HG03045 (cell line): Measurements from ENCODE around the gene CADM2.
A peak's percentile ranks its signal among the peaks of the same experiment; 100 is the strongest.

Experiments used
- ATAC-seq: cut with Tn5 transposase; IDR thresholded peaks from one replicate; pipeline ENCODE4 v1.9.1; 2021; ENCODE audit warnings: mild to moderate bottlenecking, moderate library complexity; ENCODE audit not compliant: unreplicated experiment

CADM2 gene

DNA sequence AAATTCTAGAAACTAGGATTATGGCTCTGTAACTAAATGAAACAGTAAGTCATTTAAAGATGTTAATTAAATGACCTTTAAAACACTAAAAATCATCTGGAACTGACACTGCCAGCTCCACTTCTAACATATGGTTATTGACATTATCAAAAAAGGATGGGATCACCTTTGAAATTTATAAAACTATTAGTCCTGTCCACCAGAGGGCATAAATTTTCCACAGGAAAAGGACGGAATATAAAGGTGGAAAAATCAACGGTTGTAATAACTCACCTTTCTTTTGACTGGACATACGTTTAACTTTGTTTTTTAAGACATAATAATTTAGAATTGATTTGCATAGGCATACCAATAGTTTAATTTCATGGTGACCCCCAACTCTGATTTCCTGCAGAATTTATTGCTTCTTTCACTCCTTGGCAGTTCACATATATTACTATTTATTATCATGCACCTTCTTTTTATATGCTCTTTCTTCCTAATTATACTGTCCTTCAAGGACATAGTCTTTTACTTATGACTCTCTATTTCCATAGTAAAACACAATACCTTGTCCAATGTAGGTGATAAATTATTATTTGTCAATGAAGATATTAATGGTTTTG is 345.7 kb downstream of the CADM2 start:
- ATAC-seq = no peak

GRCh38 chr3:85312331-85312730 is 353.5 kb downstream of the CADM2 start:
- ATAC-seq = no peak

- ATAC-seq = no peak
Observed at GRCh38 chr3:85313380-85313779, 354.6 kb downstream of the CADM2 start.

DNA sequence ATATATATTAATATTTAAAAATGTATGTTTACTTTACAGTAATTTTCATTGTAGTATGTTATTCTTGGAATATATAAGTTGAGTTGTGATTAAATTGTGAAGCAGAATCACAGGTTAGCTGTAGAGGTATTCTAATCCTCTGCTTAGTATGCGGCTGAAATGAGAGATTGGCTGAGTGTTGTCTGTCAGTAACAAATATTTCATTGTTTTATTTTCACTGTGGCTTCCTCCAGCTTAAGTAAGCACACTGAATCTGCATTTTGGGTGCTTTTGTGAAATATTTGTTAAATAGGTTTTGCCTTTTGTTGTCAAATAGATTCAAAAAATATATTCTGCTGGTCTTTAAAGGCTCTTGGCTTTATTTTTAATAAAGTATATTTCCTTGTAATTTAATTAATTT is 357.5 kb downstream of the CADM2 start:
- no peak for ATAC-seq

DNA sequence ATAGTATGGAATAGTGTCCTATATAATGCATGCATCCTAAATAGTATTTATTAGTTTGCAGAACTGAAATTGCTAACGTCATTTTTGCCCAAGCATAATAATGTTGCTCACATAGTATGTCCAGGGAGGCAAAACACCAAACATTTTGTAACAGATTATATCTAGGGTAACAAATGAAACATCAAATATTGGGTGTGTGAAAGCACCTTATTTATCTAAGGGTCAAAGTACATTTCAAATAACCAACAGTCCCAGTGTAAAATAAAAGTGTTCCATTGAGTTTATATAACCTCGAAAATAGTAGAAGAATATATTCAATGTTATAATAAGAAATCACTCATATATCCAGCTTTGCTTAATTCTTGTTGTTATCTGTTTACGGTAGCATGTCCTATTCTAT is 363.1 kb downstream of the CADM2 start:
- no peak for ATAC-seq

DNA sequence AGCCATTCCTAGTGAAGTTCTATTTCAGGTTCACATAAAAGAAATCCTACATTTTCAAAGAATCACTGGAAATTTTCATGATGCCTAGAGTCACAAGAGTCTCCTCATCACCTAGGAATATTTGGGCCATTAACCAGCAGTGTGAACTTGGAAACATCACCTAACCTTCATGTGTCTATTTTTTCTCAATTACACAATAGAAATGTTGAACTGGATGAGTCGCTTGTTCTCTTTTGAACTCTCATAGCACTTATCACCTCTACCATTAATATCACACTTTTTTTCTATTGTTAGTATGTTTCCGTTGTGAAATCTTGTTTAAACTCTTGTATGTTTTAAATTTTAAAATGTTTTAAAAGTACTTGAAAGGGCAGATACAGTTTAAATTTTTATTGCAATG is 371.3 kb downstream of the CADM2 start:
- no peak for ATAC-seq

DNA sequence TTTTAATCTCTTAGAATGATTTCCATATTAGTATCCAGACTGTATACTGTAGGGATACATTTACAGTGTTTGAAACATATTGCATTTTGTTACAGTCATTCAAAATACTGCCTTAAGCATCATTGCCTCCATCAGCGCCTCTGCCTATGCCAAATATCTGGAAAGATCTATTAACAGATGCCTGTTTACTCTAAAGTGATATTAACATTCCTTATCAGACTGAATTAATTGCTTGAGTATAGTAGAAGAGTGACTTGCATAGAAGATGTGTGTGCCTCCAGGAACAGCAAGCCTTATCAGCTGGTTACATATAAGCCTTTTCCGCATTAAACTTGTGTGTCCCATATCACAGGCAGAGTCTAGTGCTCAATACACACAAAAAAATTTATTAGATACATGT is 379.1 kb downstream of the CADM2 start:
- no peak for ATAC-seq

GRCh38 chr3:85342915-85343314 is 384.1 kb downstream of the CADM2 start:
- ATAC-seq = no peak

DNA sequence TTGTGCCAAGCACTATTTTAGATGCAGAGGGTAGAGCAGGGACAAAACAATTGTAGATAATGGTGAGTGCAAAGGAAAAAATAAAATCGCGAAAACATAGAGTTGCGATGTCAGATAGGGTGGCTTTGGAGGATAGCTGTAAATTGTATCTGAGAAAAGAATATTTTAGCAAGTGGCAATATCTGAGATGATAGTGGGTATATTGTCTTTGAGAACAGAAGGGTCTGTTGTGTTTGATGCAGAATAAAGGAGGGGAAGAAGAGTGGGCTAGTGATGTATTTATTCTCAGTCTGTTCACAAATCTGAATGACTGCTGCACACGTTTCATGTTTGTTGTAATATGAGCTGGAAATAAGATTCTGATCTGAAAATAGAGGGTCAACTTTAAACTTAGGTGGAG is 396.8 kb downstream of the CADM2 start:
- no peak for ATAC-seq

DNA sequence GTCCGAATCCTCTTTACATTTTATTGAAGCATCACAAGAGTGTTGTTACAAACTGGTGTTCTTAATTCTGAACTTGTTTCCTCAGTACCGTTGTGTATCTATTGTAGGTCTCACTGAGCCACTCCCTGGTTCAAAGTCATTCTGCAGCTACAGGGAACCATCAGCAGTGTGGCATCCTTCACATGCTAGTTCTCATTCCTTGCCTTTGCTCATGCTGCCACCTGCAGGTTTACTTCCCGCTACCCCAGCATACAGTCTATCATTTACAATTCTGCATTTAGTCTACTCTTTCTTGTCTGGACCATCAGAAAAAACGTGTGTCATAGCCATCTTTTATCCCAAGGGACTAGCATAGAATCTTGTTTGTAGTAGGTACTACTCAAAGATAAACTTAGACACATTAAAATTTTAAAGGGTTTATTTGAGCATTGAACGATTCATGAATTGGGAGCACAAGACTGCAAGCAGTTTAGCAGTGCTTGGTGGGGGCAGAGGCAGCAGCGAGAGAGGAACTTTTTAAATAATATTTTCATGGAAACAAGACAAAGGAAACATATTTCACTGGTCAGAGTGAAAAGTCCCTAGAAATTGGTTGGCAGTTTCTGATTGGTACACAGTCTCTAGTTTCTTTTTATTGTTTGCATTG is 402.1 kb downstream of the CADM2 start:
- peak; percentile 60 for ATAC-seq

DNA sequence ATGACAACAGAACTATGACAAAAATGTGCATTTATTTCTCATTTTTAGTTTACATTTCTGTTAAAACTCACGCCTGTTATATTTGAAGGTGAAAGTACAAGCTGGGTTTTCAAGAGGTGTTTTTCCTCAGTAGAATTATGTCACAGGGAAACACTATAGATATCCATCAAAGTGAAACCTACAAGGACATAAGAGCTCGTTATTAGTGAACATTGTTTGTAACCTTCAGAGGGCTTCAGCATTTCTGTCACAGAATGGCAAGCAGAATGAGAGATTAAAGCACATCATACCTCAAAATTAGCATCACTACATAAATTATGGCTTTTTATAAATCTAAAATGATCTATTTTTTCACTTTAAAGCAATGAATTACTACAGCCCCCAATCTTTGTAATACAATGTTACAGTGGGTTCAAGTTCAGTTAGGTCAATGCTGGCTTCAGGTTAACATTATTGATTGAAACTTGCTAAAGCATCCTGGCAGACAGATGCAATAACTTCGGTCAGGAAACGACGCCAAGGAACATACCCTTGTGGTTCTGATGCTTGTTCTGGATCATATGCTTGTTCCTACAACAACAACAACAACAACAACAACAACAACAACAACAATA is 405.6 kb downstream of the CADM2 start:
- ATAC-seq = no peak

GRCh38 chr3:85370341-85370740 is 411.6 kb downstream of the CADM2 start:
- ATAC-seq = no peak

DNA sequence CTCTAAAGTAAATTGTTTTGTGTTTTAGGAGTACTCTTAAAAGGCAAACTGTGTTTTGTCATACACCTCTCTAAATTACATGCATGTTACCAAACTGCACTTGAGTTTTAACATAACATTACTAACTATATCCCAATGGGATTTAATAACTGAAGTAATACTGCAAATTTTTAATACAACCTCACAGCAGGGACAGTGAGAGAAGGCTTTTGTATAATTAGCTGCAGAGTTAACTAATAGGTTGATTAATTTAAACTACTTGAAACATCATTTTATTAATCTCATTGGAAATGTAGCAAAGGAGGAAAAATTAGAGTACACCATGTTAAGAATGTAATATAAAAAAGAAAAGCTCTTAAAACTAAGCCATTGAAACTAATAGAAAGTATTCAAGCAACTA is 417.3 kb downstream of the CADM2 start:
- no peak for ATAC-seq

GRCh38 chr3:85377115-85377514 is 418.3 kb downstream of the CADM2 start:
- ATAC-seq = no peak

- no peak for ATAC-seq
Observed at GRCh38 chr3:85384372-85384771, 425.6 kb downstream of the CADM2 start.

DNA sequence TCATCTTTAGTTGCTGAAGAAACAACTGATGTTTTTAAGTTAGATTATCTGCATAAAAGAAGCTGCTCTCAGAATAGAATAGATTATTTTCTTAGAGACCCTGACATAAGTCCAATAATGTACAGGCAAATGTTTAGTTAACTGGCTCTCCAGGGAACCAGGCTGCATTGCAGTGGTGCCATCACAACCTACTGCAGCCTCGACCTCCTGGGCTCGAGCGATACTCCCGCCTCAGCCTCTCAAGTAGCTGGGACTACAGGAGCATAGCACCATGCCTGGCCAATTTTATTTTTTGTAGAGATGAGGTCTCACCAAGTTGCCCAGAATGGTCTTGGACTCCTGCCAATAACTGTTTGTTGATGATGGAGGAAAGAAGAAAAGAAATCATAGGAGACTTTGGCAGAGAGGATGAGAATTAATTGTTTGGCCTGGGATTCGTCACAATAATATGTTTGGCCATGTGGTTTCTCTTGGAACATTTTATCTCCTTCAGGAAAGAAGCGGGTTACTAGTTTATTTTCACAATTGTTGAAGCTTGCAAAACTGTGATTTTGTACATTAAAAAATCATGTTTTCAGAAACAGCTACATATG is 429.2 kb downstream of the CADM2 start:
- ATAC-seq = no peak

DNA sequence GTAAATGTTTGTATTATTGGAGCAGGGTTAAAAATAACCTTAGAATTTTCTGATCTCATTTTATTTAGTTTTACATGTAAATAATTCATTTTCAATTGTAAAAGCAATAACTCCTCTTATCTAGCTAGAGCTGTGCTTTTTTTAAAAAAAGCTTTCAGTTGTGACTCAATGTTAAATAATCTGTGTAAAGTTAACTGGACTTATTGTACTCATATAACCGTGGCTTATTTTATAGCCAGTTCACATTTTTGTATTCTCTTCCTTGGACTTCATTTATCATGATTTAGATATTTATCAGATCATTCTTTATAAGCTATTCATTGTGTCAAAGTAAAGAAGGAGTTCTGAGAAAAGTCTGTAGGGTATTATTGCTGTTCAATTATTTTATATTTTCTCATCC is 435.6 kb downstream of the CADM2 start:
- ATAC-seq = no peak

DNA sequence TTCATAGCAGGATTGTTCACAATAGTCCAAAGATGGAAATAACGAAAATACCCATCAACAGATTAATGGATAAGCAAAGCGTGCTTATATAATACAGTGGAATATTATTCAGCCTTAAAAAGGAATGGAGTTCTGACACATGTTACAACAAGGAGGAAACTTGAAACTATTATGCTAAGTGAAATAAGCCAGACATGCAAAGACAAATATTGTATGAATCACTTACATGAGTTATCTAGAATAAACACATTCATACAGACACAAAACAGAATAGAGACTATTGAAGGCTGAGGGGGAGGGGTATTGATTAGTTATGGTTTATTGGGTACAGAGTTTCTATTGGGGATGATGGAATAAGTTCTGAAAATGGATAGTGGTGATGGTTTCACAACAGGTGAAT is 438.6 kb downstream of the CADM2 start:
- ATAC-seq = no peak

DNA sequence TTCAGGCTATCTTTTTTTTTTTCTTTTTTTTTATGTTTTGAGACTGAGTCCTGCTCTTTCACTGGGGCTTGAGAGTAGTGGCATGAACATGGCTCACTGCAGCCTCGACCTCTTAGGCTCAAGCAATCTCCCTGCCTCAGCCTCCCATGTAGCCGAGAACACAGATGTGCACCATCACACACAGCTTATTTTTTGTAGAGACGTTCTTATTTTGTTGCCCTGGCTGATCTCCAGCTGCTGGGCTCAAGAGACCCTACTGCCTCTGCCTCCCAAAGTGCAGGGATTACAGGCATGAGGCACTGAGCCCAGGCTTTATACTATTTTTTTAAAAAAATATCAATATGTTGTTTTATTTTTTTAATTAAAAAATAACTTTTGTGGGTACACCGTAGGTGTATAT is 467.3 kb downstream of the CADM2 start:
- no peak for ATAC-seq

GRCh38 chr3:85427467-85427866 is 468.7 kb downstream of the CADM2 start:
- ATAC-seq = no peak

- ATAC-seq = no peak
Observed at GRCh38 chr3:85432081-85432480, 473.3 kb downstream of the CADM2 start.

DNA sequence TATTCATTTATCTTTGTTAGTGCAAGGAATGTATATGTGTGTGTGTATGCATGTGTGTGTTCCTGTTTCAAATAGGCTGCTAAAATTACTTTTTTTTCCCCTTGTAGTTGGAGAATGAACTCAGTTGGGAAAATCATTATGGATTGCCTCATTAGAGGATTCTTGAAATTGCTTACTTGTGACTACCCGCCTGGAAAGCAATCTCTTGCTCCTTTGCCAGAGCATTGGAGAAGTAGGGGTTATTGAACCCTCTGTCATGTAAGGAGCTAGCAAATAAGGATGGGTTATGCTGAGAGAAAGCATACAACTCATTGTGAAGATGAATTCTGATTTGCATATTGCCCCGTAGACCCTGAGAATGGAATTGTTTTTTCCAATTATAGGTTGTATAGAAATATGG is 474.5 kb downstream of the CADM2 start:
- ATAC-seq = no peak
